Activated naive CD4-positive, alpha-beta T cell treated with anti-CD3 and anti-CD28 coated beads, Interleukin-2, amount 50 U/mL, for 72 hours (primary cell): ENCODE measurements around the gene LAYN. TPM values are rescaled to one million over a fixed set of nuclear protein-coding genes. Genes with fewer than 3 reads are reported as not detected.

ENCODE experiments used
- ATAC-seq, 2 donors: fragments of 150-1000 bp; cut with Tn5 transposase; 2 replicates each; pipeline ENCODE4 v1.10.0; 2021; ENCODE audit warnings: mild to moderate bottlenecking in 2 of 2, moderate library complexity in 2 of 2
- DNase-seq, 2 donors: peaks; one replicate each; pipeline ENCODE4 v3.0.0; 2021 to 2022; ENCODE audit warnings: low spot score in 2 of 2
- H3K27ac Mint-ChIP-seq, 2 donors: one replicate each; pipeline ENCODE4 v1.8.0; 2022; ENCODE audit warnings: mild to moderate bottlenecking in 2 of 2, mixed read lengths in 2 of 2
- H3K36me3 Mint-ChIP-seq, 2 donors: one replicate each; pipeline ENCODE4 v1.8.0; 2022; ENCODE audit warnings: mixed read lengths in 2 of 2
- H3K9me3 Mint-ChIP-seq, 2 donors: one replicate each; pipeline ENCODE4 v1.8.0; 2022; ENCODE audit warnings: mixed read lengths in 2 of 2
- total RNA-seq, 2 donors: library from RNA; stranded (reverse); gene quantifications; one replicate each; pipeline ENCODE4 v1.2.3, GENCODE V29; 2022

Gene LAYN
- total RNA-seq, 2 donors from 2014 or later, result 6.3 to 8.6 TPM

DNA sequence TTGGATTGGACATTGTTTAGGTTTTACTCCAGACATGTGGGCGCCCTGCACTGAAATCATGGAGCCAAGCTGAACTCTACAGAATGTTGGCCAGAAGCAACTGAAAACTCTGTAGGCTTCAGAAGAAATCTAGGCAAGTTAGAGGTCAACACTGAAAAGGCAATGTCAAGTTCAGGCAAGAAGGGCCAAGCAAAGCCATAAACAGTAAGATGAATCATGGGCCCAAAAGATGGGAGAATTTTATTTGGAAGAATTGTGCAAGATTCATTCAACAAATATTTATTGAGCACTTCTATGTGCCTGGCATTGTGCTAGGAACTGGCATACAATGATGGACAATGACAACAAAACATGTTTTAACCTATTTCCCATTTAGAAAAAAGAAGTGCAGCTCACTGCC lies 15.1 kb upstream of the LAYN start:
- Mint-ChIP-seq H3K27ac (peak overlapping the region in 1 of 2 donors; percentile 19), H3K36me3 (no peaks in the 10 kb centered on the region), H3K9me3 (no peaks in the 10 kb centered on the region)

DNA sequence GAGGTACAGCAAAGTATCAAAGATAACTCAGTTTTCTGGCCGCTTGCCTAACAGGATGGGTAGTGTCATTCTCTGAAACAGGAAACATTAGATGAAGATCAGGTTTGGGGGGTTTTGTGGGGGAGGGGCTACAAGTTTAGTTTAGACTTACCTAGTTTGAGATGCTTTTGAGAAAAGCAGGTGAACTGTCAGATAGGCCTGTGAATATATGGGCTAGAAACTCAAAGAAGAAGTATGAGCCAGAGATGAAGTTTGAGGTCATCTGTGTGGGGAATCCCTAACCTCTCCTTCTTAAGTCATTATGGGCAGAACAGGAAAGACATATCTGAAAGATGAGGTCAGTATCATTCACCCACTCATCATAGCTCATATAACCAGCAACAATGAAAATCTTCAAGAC lies 14.0 kb upstream of the LAYN start:
- DNase-seq (no peak), ATAC-seq (peak; percentile 49 to 82)
- H3K36me3 Mint-ChIP-seq, result no peaks in the 10 kb centered on the region
- H3K9me3 Mint-ChIP-seq, result no peaks in the 10 kb centered on the region
- peak overlapping the region in 1 of 2 donors; percentile 19 for H3K27ac Mint-ChIP-seq

More for the DNA sequence above, 15.1 kb upstream of the LAYN start:
- ATAC-seq, result no peak
- no peak for DNase-seq

- ATAC-seq, result no peak
- Mint-ChIP-seq H3K36me3 (no peaks in the 10 kb centered on the region), H3K9me3 (no peaks in the 10 kb centered on the region), H3K27ac (no peak overlapping the region)
- no peak for DNase-seq
Observed at GRCh38 chr11:111527279-111527678, 13.2 kb upstream of the LAYN start.

DNA sequence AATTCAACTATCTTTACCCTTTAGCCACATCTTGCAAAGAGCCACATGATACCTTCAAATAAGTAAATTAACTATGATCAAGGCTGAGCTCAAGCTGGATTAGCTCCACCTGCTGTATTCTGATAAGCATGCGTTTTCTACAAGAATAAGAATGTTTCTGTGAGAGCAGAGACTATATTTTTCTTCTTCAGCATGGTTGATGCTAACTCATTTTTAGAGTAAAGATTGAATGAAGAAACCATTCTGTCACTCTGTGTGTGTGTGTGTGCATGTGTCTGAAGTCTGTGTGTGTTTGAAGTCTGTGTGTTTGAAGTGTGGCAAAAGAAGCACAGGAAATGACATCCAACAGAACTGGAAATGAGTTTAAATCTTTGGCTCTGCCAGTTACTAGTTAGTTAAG lies 12.0 kb upstream of the LAYN start:
- peak; percentile 29 to 52 for ATAC-seq
- H3K36me3 Mint-ChIP-seq, result no peaks in the 10 kb centered on the region
- H3K27ac Mint-ChIP-seq, result peak overlapping the region; percentile 68 to 95
- no peaks in the 10 kb centered on the region for H3K9me3 Mint-ChIP-seq
- peak in 1 of 2 donors; percentile 27 for DNase-seq

- no peak overlapping the region for H3K27ac Mint-ChIP-seq
- no peaks in the 10 kb centered on the region for H3K9me3 Mint-ChIP-seq
- no peak for DNase-seq
- ATAC-seq, result no peak
- H3K36me3 Mint-ChIP-seq, result no peaks in the 10 kb centered on the region
Observed at GRCh38 chr11:111530091-111530490, 10.4 kb upstream of the LAYN start.

DNA sequence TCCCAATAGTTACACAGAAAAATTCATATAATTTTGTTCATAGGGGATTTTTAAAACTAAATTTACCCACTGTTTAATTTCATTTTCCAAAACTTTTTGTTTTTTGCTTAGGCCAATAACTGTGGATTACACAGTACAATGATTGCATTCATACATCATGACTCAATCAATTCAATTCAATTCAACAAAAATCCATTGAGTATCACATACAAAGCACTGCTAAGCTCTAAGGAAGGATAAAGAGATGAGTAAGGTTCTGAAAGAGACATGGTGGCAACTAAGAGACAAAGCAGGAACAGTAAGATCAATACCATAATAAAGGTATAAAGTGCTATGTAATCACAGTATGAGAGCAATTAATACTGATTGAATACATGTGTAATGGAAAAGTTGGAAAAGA lies 9.4 kb upstream of the LAYN start:
- peak in 1 of 2 donors; percentile 66 for ATAC-seq
- Mint-ChIP-seq H3K9me3 (no peaks in the 10 kb centered on the region), H3K27ac (peak overlapping the region in 1 of 2 donors; percentile 11), H3K36me3 (no peaks in the 10 kb centered on the region)
- no peak for DNase-seq

GRCh38 chr11:111531687-111532364 lies 8.7 kb upstream of the LAYN start:
- H3K27ac Mint-ChIP-seq, result peak overlapping the region in 1 of 2 donors; percentile 29
- peak; percentile 93 to 98 for ATAC-seq
- DNase-seq, result peak in 1 of 2 donors; percentile 63
- no peaks in the 10 kb centered on the region for H3K36me3 Mint-ChIP-seq
- H3K9me3 Mint-ChIP-seq, result no peaks in the 10 kb centered on the region

DNA sequence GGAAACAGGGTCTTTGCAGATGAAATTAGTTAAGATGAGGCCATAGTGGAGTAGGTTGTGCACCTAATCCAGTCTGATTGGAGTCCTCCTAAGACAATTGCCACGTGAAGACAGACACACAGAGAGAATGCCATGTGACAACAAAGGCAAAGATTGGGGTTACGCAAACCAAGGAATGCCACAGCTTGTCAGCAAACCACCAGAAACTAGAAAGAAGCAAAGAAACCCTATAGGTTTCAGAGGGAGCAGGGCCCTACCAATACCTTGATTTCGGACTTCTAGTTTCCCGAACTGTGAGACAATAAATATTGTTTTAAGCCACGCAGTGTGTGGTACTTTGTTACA lies 8.2 kb upstream of the LAYN start:
- Mint-ChIP-seq H3K36me3 (peaks cover 0 to under 1% of the 10 kb centered on the region in 2 donors), H3K27ac (peak overlapping the region in 1 of 2 donors; percentile 29), H3K9me3 (no peaks in the 10 kb centered on the region)
- ATAC-seq (peak in 1 of 2 donors; percentile 2), DNase-seq (no peak)

DNA sequence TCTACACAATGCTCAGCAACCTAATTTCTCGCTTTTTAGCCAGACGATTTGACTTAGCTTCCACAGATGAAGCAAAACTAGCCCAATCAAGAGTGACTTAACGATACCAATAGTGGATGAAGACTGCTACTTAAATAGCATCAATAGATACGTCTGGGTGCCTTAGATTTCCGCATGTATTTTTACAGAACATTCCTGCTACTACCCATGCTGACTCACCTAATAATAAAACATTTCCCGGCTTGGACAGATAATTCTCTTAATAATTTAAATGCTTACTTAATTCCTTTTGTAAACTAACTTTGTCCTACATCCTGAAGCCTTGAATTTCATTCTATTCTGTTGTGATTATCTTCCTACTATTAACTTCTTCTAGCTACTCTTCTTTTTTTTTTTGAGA lies 5.2 kb upstream of the LAYN start:
- peaks cover 0 to 12% of the 10 kb centered on the region in 2 donors for H3K36me3 Mint-ChIP-seq
- DNase-seq, result no peak
- ATAC-seq, result no peak
- H3K9me3 Mint-ChIP-seq, result no peaks in the 10 kb centered on the region
- no peak overlapping the region for H3K27ac Mint-ChIP-seq

- Mint-ChIP-seq H3K27ac (no peak overlapping the region), H3K9me3 (no peaks in the 10 kb centered on the region), H3K36me3 (peaks cover 4 to 12% of the 10 kb centered on the region in 2 donors)
- ATAC-seq, result no peak
- DNase-seq, result no peak
Observed at GRCh38 chr11:111537336-111537860, 3.1 kb upstream of the LAYN start.

- H3K36me3 Mint-ChIP-seq, result peaks cover 4 to 12% of the 10 kb centered on the region in 2 donors
- peak; percentile 72 to 84 for ATAC-seq
- no peak for DNase-seq
- peak overlapping the region; percentile 6 to 74 for H3K27ac Mint-ChIP-seq
- no peaks in the 10 kb centered on the region for H3K9me3 Mint-ChIP-seq
Observed at GRCh38 chr11:111538407-111539114, 2.0 kb upstream of the LAYN start.

GRCh38 chr11:111539426-111540113 lies 950 bp upstream of the LAYN start:
- H3K27ac Mint-ChIP-seq, result peak overlapping the region in 1 of 2 donors; percentile 74
- H3K36me3 Mint-ChIP-seq, result peaks cover 4 to 12% of the 10 kb centered on the region in 2 donors
- ATAC-seq (peak; percentile 50 to 72), DNase-seq (no peak)
- no peaks in the 10 kb centered on the region for H3K9me3 Mint-ChIP-seq

DNA sequence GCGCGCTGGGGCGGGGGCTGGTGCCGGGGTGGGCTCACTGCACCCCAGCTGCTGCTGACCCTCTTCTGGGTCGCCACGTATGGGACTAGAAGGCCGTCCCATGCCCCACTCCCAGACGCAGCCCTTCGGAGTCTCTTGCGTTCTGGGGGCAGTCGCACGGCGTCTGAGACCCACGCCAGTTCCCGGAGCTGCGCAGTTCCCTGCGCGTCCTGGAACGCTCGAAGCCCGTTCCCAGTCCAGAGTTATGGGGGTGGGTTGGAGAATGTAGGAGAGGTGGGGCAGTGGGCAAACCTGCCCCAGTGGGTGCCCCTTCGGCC lies 375 bp downstream of the LAYN start:
- H3K9me3 Mint-ChIP-seq, result no peaks in the 10 kb centered on the region
- peak overlapping the region in 1 of 2 donors; percentile 42 for H3K27ac Mint-ChIP-seq
- DNase-seq (peak in 1 of 2 donors; percentile 14), ATAC-seq (peak in 1 of 2 donors; percentile 14)
- H3K36me3 Mint-ChIP-seq, result peaks cover 4 to 12% of the 10 kb centered on the region in 2 donors

DNA sequence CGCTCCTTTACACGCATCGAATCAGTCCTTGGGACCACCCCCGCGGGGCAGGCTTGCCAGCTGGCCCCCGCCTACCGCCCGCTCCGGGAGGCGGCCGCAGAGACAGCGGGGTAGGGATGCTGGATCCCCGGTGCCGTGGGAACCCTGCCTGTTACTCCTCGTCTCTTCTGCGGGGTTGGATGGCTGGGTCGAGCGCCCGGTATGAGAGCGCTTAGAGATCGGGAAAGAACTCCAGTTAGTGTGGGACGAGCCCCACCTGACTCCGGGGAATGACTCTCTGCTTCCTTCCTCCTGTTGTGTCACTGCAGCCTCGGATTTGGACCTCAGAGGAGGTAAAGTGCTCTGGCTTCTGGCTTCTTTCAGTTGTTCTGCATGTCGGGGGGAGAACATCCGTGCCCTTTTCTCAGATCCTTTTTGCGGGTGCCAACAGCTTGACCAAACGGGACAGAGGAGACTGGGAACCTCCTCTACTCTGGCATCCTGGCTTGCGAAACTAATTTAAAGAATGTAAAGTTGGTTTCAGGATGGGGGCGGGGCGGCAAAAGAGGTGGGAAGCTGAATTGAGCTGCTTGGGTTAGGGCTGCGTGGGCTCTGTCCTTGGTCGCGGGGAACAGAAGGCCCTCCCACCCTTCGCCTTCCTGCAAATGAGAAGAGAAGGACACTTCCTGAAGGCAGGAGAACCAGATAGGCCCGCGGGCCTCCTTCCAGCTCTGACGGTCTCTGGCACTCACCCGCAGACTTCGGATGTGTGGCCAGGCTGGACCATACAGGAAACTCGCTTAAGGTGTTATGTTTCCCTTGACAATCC lies 938 bp downstream of the LAYN start:
- Mint-ChIP-seq H3K36me3 (peaks cover 4 to 12% of the 10 kb centered on the region in 2 donors), H3K27ac (peak overlapping the region; percentile 10 to 42), H3K9me3 (no peaks in the 10 kb centered on the region)
- ATAC-seq (peak in 1 of 2 donors; percentile 4), DNase-seq (no peak)

DNA sequence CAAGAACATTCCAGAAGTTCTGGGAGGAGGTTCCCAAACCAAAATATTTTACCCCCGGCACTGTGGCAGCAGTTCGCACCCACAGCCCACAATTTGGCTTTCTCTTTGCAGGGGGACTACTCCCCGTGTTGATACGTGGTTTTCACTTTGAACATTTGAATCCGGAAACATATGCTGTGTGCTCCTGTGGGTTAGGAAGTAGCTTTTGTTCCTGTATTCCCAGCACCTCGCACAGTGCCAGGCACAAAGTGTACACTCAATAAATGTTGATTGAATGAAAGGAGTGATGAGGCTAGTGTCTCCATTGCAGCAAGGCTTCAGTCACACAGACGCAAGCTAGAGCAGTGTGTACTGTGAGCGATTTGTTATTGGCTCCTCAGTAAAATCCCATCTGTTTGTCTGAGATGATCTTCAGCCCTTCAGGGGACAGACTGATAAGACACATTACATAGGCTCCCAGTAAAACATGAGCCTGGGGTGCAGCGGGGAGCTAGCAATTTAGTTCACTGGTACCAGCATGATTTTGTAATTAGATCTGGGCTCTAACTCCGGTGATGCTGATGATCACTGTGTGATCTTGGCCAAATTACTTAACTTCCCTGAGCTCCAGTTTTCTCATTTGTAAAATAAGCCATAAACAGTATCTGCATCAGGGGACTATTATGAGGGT lies 2.2 kb downstream of the LAYN start:
- DNase-seq, result no peak
- peaks cover 4 to 8% of the 10 kb centered on the region in 2 donors for H3K36me3 Mint-ChIP-seq

DNA sequence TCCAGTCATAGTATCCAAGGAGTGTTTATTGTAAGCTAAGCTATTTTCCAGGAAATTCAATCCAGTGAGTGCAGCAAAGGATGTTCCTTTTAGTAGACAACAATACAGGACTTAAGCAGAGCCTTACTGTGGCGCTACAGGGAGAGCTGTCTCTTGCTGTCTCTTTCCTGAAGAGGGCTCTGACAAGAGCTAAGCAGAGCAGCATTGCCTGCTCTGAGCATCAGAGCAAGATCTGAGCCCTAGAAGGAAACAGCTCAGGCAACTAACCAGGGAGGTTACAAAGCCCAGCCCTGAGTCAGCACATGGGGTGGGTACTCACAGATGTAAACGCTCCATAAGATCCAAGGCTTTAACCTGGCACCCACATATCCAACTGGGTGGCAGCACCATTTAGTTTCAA lies 8.0 kb downstream of the LAYN start:
- DNase-seq, result no peak
- H3K36me3 Mint-ChIP-seq, result no peaks in the 10 kb centered on the region
- H3K9me3 Mint-ChIP-seq, result no peaks in the 10 kb centered on the region
- no peak overlapping the region for H3K27ac Mint-ChIP-seq
- ATAC-seq, result no peak

More for the DNA sequence above, 2.2 kb downstream of the LAYN start:
- H3K9me3 Mint-ChIP-seq, result no peaks in the 10 kb centered on the region
- ATAC-seq, result no peak
- no peak overlapping the region for H3K27ac Mint-ChIP-seq
